K562 (cell line): ENCODE data around the gene ELF3. TPM values are rescaled to one million over a fixed set of nuclear protein-coding genes. Genes with fewer than 3 reads are reported as not detected.

Experiments used
- CBX3 ChIP-seq, 2 experiments: IDR thresholded peaks; 1 replicate in 1 of 2; 2 replicates in 1 of 2; pipeline ENCODE4 v1.6.1; 2012; ENCODE audit warnings: inconsistent platforms in 2 of 2, low read length in 2 of 2, borderline replicate concordance in 1 of 2, control low read depth in 1 of 2
- FOSL1 ChIP-seq: fragments of 200-800 bp; sonication (Bioruptor generic); conservative IDR thresholded peaks from 2 replicates; pipeline ENCODE4 v1.6.1; 2016; ENCODE audit warnings: missing genetic modification characterization, missing compliant biosample characterization
- HDAC1 ChIP-seq, 2 experiments: fragments of 450-650 bp; IDR thresholded peaks; 2 replicates each; pipeline ENCODE4 v1.6.1; 2016 to 2017; ENCODE audit warnings: inconsistent platforms in 1 of 2, mild to moderate bottlenecking in 1 of 2, moderate library complexity in 1 of 2
- SMAD4 ChIP-seq: fragments of 250-450 bp; sonication (Bioruptor Pico); conservative IDR thresholded peaks from 2 replicates; pipeline ENCODE4 v1.8.0; 2021; ENCODE audit warnings: inconsistent platforms, mild to moderate bottlenecking, moderate library complexity
- ZNF146 ChIP-seq: IDR thresholded peaks from one replicate; pipeline ENCODE4 v1.6.1; 2018; ENCODE audit warnings: missing compliant biosample characterization; ENCODE audit not compliant: unreplicated experiment
- ZNF3 ChIP-seq: fragments of 250-450 bp; sonication (Bioruptor Pico); IDR thresholded peaks from 2 replicates; pipeline ENCODE4 v1.5.0; 2021; ENCODE audit warnings: mild to moderate bottlenecking, moderate library complexity
- polyA plus RNA-seq, 8 experiments: library from polyadenylated mRNA; depleted of rRNA in 4 of 8; stranded (reverse) in 5 of 8; unstranded in 3 of 8; fragments of >200 nt; fragmentation: Nextera tagmentation in 2 of 8; fragmentation: Illumina TruSeq in 1 of 8; extraction: Ambion mirVana in 2 of 8; extraction: Trizol in 1 of 8; gene quantifications; 2 replicates each; pipeline versions ENCODE4 v1.2.1 to v1.2.3, GENCODE V29; 2011 to 2014; ENCODE audit warnings: inconsistent platforms in 1 of 8, missing spikeins in 1 of 8
- total RNA-seq, 7 experiments: library from RNA; depleted of rRNA in 6 of 7; stranded (reverse); fragments of >200 nt in 6 of 7; fragmentation: Illumina TruSeq in 2 of 7; extraction: Trizol in 2 of 7; gene quantifications; 2 replicates each; pipeline versions ENCODE4 v1.2.1 to v1.2.3, GENCODE V29; 2011 to 2021; ENCODE audit warnings: low replicate concordance in 1 of 7
- TF ChIP-seq, protein P1 (sequence below), 2 experiments: fragments of 450-650 bp; IDR thresholded peaks; 2 replicates each; pipeline ENCODE4 v1.6.1; 2016; ENCODE audit warnings: mild to moderate bottlenecking in 2 of 2, borderline replicate concordance in 1 of 2, low read depth in 1 of 2, moderate library complexity in 1 of 2
- TF ChIP-seq, protein P2 (sequence below), 2 experiments: fragments of 450-650 bp in 1 of 2; IDR thresholded peaks; 2 replicates each; pipeline ENCODE4 v1.6.1; 2011 to 2017; ENCODE audit warnings: low read depth in 2 of 2, antibody characterized with exemption in 1 of 2, borderline replicate concordance in 1 of 2, low read length in 1 of 2, mild to moderate bottlenecking in 1 of 2, mixed read lengths in 1 of 2; ENCODE audit not compliant: control insufficient read depth in 1 of 2
- TF ChIP-seq, protein P3 (sequence below): sonication (generic); formaldehyde crosslinking; IDR thresholded peaks from 2 replicates; pipeline ENCODE4 v1.8.0; 2022; ENCODE audit warnings: mild to moderate bottlenecking, missing genetic modification reagents, borderline replicate concordance

ELF3 gene
- total and polyA plus RNA-seq, 9 of the 15 experiments (the other 6 are each of a cell fraction or from before 2014, with no cell fraction given), result 0.03 to 1.2 (median 0.07) TPM; not detected in 4

DNA sequence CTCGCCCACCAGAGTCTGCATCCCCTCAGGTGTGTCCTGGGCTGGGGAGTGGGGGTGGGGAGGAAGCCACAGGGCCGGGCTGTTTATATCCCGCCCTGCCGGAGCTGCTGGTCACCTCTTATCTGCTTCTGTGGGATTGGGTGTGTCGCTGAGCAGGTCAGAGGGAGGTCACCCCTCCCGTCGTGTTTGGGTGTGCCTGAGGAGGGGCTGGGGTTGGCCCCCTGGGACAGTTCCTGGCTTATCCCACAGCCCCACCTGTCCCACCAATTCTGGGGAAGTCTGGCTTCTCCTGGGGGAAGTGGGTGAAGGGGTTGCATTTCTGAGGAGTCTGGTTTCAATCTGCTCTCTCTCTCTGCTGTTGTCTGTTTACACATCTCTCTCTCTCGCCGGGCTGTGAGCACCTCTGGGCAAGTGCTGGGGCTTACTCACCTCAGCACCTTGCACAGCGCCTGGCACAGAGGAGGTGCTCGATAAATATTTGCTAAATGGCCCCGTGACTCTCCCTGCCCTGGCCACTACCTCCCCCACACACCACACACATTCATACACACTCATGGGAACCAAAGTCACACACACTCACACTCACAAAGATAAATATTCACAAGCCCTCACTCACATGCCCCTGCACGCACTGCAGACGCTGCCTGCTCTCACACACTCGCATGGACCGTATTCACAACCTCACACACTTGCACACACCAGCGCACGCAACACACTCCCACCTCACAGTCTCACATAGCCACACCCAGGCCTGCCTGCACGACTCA lies 8.3 kb downstream of the ELF3 start (continued):
- TF ChIP-seq, protein P1, sequence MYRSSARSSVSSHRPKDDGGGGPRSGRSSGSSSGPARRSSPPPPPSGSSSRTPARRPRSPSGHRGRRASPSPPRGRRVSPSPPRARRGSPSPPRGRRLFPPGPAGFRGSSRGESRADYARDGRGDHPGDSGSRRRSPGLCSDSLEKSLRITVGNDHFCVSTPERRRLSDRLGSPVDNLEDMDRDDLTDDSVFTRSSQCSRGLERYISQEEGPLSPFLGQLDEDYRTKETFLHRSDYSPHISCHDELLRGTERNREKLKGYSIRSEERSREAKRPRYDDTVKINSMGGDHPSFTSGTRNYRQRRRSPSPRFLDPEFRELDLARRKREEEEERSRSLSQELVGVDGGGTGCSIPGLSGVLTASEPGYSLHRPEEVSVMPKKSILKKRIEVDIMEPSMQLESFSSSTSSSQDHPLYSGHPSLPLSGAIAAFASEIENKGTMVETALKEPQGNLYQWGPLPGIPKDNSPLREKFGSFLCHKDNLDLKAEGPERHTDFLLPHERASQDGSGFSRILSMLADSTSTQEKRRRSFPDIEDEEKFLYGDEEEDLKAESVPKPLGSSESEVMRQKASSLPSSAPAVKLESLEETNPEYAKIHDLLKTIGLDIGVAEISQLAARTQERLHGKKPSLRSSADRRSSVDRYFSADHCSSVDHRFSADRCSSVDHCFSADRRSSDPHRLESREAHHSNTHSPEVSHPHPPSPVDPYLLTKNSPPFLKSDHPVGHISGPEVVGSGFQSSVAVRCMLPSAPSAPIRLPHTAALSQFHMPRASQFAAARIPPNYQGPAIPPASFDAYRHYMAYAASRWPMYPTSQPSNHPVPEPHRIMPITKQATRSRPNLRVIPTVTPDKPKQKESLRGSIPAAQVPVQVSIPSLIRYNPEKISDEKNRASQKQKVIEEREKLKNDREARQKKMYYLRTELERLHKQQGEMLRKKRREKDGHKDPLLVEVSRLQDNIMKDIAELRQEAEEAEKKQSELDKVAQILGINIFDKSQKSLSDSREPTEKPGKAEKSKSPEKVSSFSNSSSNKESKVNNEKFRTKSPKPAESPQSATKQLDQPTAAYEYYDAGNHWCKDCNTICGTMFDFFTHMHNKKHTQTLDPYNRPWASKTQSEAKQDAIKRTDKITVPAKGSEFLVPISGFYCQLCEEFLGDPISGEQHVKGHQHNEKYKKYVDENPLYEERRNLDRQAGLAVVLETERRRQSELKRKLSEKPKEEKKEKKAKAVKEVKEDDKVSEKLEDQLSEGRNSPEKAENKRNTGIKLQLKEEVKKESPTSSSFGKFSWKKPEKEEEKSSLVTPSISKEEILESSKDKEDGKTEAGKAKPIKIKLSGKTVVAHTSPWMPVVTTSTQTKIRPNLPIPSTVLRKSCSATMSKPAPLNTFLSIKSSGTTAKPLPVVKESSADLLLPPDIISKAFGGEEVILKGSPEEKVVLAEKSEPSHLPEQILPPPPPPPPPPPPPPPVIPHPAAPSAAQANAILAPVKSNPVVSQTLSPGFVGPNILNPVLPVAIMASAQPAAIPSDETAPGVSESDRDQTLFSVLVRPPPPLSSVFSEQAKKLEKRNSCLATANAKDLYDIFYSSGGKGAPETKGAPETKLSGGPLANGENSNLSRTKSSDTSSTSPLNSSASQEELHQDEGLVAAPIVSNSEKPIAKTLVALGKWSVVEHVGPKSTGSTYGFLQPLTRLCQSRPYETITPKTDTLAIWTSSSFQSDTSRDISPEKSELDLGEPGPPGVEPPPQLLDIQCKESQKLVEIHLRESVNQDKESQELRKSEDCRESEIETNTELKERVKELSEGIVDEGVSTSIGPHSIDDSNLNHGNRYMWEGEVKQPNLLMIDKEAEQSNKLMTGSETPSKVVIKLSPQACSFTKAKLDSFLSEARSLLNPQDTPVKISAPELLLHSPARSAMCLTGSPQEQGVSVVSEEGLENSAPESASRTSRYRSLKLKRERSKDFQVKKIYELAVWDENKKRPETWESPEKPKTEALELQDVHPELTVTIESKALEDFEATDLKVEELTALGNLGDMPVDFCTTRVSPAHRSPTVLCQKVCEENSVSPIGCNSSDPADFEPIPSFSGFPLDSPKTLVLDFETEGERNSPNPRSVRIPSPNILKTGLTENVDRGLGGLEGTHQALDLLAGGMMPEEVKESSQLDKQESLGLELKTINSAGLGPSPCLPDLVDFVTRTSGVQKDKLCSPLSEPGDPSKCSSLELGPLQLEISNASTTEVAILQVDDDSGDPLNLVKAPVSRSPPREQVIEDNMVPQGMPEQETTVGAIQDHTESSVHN (IDR thresholded peaks at IDR 0.05; ENCODE audit: borderline replicate concordance in 1 of 2, low read depth in 1 of 2), result no peak
- TF ChIP-seq HDAC1 (IDR thresholded peaks at IDR 0.05) (peak in 1 of 2 experiments; percentile 70; a peak in 2 of 4 replicates), ZNF146 (CRISPR knock-in tag) (no peak), CBX3 (IDR thresholded peaks at IDR 0.05; ENCODE audit: borderline replicate concordance in 1 of 2, low read length in 2 of 2) (peak in 1 of 2 experiments; percentile 52; a peak in 1 of 3 replicates), ZNF3 (no peak), SMAD4 (CRISPR knock-in tag) (peak; percentile 87), FOSL1 (tag) (peak; percentile 76)
- TF ChIP-seq, protein P2, sequence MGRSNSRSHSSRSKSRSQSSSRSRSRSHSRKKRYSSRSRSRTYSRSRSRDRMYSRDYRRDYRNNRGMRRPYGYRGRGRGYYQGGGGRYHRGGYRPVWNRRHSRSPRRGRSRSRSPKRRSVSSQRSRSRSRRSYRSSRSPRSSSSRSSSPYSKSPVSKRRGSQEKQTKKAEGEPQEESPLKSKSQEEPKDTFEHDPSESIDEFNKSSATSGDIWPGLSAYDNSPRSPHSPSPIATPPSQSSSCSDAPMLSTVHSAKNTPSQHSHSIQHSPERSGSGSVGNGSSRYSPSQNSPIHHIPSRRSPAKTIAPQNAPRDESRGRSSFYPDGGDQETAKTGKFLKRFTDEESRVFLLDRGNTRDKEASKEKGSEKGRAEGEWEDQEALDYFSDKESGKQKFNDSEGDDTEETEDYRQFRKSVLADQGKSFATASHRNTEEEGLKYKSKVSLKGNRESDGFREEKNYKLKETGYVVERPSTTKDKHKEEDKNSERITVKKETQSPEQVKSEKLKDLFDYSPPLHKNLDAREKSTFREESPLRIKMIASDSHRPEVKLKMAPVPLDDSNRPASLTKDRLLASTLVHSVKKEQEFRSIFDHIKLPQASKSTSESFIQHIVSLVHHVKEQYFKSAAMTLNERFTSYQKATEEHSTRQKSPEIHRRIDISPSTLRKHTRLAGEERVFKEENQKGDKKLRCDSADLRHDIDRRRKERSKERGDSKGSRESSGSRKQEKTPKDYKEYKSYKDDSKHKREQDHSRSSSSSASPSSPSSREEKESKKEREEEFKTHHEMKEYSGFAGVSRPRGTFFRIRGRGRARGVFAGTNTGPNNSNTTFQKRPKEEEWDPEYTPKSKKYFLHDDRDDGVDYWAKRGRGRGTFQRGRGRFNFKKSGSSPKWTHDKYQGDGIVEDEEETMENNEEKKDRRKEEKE (IDR thresholded peaks at IDR 0.05; ENCODE audit: borderline replicate concordance in 1 of 2, control insufficient read depth in 1 of 2, low read depth in 2 of 2, low read length in 1 of 2), result 0 out of 4 replicates have a peak, but pooled peaks of 1 of the 2 experiments have one; percentile 28
- TF ChIP-seq, protein P3, sequence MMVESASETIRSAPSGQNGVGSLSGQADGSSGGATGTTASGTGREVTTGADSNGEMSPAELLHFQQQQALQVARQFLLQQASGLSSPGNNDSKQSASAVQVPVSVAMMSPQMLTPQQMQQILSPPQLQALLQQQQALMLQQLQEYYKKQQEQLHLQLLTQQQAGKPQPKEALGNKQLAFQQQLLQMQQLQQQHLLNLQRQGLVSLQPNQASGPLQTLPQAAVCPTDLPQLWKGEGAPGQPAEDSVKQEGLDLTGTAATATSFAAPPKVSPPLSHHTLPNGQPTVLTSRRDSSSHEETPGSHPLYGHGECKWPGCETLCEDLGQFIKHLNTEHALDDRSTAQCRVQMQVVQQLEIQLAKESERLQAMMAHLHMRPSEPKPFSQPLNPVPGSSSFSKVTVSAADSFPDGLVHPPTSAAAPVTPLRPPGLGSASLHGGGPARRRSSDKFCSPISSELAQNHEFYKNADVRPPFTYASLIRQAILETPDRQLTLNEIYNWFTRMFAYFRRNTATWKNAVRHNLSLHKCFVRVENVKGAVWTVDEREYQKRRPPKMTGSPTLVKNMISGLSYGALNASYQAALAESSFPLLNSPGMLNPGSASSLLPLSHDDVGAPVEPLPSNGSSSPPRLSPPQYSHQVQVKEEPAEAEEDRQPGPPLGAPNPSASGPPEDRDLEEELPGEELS, result no peak
